Stimulated activated CD8-positive, alpha-beta memory T cell treated with anti-CD3 and anti-CD28 coated beads, Interleukin-7, amount 100 ng/mL, for 4 hours (primary cell): ENCODE data around the gene INPP4B.
A peak's percentile ranks its signal among the peaks of the same experiment; 100 is the strongest.

Source experiments
- DNase-seq, 2 donors: peaks; one replicate each; pipeline ENCODE4 v3.0.0-alpha.2; 2020; ENCODE audit warnings: low read depth in 2 of 2

Gene INPP4B

DNA sequence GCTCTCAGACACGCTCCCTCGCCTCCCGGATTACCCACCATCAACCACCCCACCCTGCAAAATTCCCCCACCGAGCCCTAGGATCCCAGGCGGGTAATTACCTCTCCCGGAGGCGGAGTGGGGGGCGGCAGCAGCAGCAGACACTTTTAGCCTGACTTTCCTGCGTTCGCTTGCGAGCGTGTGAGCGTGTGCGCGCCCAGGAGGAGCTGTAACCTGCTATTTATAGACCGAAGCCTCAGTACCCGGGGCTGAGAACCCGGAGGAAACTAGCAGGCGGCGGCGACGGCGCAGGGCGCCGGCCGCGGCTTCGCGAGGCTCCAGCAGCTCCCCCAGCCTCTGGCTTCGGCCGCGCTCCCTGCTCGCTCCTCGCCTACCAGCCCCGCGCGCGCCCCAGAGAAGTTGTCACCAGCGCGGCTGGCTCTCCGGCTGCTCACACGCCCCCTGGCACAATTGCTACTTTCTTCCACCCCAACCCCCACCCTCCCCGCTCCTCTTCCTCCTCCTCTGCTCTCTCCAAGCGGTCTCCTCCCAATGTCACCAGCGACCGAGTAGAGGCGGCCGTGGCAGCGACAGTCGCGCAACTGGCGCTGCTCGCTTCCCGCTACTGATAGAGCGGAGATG lies at the start of gene INPP4B:
Gene INPP4B, minus strand, starts transcription at position 194 of the 621 bp plus-strand sequence.
- peak in 1 of 2 donors; percentile 21 for DNase-seq

DNA sequence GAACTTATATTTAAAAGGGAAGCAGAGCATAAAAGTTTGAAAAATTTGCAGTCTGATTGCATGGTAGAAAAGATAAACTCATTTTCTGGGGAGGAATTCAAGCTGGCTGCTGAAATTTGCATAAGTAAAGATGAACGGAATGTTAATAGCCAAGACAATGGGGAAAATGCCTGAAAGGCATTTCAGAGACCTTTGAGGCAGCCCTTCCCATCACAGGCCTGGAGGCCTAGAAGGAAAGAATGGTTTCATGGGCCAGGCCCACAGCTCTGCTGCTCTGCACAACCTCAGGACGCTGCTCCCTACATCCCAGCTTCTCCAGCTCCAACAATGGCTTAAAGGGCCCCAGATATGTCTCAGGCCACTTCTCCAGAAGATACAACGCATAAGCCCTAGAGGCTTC lies 46.9 kb upstream of the INPP4B start:
- DNase-seq: no peak

DNA sequence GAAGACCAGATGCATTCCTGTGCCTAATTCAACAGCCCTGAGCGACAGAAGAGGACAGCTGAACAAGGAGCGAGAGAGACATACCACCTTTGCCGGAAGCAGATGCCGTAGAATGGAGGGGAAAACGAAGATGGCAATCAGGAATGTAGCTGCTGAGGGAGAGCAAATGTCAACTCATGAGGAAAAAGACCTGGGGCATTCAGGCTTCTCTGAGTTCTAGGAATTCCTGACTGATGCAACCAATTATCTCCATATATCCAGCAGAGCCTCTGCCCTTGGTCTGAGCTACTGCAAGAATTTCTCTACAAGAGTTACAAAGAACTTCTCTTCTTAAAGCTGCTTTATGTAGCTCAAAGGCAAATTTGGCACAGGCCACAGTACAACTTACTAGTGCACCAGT lies 40.5 kb upstream of the INPP4B start:
- no peak for DNase-seq

DNA sequence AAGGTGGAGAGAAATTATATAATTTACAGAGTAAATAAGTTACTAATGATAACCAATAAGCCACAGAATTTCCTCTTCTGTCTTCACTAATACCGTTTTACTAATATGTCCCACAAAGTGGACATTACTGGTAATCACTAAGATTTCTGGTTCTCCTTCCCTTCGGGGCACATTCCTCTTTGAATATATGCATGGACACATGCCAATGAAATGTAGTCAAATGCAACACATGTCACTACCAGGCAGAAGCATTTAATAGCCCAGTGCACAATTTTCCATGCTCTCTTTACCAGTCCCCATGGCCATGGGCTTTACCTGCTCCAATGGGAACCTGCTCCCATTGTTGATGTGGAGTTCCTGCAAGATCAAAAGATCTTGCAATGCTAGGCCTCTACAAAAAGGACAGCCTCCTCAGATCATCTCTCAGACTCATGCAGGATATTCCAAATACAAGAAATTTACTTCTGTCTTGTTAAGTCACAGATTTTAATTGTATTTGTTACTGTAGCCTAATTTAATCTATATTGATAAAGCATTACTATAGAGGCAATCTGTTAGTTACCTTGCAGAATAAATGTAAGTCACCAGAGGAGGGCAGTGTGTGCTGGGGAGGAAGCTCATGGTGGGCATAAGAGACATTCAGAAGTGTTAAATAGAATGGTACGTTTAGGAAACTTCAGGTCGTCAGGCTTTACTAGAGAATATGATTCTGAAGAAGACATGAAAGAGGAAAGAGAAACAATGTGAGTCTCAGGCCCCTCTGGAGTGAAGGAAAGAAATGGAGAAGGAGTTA lies 37.1 kb upstream of the INPP4B start:
- DNase-seq: no peak

DNA sequence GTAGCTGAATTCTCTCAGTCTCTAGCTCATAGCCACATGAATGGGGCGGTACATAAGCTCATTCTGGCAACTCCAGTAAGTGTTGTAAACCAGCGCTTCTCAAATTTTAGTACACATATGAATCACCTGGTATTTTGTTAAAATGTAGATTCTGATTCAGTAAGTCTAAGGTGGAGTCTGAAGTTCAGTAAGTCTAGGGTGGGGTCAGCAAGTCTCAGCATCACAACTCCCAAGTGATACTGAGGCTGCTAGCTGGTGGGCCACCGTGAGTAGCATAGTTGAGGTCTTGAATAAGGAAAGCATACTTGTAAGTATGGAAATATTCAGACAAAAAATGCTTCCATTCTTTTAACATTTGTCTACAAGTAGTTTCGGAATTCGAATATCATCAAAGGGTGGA lies 36.1 kb upstream of the INPP4B start:
- no peak for DNase-seq

DNA sequence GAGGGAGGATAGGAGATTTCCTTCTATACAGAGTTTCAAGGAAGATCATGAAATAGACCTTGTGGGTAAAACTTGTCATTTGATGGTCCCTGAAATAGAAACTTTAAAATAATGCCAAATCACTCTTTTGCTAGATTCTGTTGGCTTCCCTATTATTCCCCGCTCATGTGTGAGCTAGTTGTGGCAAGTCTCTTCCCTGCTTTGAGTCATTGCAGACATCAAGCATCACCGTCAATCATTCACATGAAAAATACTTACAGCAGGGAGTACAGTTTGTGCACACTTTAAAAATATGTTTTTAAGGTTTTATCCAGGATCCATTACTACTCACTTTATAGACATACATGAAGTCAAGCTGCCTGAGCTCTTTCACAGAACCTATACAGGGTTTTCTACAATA lies 35.2 kb upstream of the INPP4B start:
- DNase-seq: no peak

DNA sequence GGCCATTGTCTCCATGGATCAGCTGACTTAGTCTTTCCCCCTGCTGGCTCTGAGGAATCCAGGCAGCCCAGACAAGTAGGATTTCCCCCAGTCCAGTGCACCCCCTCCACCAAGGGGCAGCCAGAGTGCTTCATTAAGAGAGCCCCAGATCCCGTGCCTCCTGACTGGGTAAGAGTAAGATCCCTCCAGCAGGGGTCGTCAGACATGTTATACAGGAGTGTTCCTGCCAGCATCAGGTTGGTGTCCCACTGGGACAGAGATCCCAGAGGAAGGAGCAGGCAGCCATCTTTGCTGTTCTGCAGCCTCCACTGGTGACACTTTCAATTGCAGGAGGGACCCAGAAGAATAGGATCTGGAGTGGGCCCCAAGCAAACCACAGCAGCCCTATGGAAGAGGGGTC lies 29.0 kb upstream of the INPP4B start:
- no peak for DNase-seq

DNA sequence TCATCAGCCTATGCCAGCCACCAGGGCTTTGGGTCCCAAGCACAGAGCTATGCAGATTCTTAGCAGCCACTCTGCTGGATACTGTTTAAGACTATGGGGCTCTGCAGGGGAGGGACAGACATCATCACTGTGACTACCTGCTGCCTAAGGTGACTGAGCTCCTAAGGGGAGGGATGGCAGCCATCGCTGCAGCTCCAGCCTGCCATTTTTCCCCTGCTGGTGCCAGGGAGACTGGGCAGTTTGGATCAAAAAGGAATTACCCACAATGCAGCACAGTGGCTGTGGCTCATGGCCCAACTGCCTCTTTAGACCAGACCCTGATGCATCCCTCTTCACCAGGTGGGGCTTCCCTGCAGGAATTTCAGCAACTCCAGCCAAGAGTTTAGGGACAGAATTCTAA lies 28.6 kb upstream of the INPP4B start:
- no peak for DNase-seq

DNA sequence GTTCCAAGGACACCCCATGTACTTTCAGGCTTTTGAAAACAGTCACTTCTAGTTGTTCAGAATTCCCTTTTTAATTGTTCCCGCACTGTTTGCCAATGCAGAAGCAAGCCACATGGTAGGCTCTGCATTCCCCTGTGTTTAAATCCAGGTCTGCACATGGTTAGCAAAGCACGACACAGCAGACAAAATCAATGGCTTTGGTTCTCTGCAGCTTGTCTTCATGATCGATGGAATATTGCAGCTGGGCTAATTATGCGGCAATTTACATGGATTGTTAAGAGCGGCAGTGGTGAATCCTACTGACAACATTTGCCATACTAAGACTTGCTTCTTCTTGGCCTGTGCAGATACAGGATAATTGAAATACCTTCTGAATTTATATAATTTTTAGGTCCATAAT lies 20.6 kb upstream of the INPP4B start:
- no peak for DNase-seq

DNA sequence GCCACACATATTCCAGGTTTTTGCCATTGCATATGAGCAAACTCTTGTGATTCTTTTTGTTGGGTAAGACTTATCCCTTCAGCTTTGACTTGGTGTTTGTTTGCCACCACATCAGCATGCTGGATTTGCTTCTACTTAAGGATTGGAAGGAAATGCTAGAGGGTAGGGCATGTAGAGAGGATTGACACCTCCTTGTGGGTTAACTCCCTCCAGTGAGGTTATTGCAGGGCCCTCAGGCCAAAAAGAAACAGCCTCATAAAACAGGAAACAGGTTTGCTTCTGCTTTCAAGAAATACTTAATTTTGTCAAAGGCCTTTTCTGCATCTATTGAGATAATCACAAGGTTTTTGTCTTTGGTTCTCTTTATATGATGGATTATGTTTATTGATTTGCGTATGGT lies 15.2 kb upstream of the INPP4B start:
- DNase-seq: no peak

DNA sequence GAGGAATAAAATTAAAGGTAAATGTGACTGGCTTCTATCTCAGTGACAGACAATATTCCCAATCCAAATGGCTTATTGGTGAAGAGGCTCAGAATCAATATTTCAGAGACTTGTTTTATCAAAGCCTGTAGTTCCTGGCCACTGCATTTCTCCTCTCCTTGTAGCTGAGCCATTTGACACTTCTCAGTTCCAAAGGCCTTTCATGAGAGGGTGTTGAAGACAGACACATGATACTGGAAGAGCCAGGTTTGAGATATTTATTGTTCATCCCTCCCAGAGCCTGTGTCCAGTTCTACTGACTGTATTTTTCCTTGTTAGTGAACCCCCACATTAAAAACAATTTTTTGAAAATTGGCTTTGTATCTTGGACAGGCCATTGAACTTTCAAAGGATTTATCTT lies 12.9 kb upstream of the INPP4B start:
- DNase-seq: no peak

DNA sequence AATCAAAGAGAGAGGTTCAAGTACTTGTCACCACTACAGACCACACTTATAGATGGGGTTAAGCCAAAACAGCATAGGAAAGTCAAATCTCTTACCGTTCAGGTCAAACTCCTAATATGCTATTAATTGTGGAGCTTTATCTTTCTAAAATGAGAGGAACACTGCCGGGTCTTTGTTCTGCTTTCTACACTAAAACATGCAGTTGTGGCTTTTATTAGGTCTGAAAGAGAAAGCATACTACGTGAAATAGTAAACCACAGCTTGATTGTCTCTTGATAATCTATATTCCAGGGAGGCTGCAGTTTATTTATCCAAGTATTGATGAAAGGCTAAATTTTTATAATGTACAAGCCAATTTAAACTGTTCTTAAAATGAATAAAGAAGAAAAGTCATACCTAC lies 12.3 kb upstream of the INPP4B start:
- DNase-seq: no peak

DNA sequence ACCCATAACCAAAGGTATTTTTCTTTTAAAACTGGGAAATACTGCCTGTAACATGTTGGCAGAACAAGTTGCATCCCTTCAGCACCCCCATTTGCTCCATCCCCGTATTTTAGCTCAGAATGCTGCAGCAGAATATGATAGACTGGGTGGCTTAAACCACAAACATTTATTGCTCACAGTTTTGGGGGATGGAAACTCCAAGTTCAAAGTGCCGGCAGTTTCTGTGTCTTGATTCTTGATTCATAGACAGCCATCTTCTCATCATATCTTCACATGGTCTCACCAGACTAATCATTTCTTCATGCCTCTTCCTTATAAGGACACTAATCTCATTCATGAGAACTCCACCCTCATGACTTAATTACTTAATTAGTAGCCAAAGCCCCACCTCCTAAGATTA lies 10.5 kb upstream of the INPP4B start:
- no peak for DNase-seq

DNA sequence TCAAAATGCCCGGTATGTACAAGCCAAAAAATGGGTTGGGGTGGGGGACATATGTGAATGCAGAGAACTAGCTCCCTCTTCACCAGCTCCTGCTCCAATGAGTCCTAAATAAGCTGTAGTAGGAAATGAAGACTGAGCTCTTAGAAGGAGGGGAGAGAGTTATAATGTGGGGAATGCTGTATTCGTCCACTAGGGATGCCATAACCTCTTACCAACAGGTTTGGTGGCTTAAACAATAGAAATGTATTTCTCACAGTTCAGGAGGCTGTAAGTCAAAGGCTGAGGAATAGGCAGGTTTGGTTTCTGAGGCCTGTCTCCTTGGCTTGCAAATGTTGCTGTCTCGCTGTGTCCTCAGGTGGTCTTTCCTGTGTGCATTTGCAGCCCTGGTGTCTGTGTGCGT lies 4.4 kb upstream of the INPP4B start:
- no peak for DNase-seq

DNA sequence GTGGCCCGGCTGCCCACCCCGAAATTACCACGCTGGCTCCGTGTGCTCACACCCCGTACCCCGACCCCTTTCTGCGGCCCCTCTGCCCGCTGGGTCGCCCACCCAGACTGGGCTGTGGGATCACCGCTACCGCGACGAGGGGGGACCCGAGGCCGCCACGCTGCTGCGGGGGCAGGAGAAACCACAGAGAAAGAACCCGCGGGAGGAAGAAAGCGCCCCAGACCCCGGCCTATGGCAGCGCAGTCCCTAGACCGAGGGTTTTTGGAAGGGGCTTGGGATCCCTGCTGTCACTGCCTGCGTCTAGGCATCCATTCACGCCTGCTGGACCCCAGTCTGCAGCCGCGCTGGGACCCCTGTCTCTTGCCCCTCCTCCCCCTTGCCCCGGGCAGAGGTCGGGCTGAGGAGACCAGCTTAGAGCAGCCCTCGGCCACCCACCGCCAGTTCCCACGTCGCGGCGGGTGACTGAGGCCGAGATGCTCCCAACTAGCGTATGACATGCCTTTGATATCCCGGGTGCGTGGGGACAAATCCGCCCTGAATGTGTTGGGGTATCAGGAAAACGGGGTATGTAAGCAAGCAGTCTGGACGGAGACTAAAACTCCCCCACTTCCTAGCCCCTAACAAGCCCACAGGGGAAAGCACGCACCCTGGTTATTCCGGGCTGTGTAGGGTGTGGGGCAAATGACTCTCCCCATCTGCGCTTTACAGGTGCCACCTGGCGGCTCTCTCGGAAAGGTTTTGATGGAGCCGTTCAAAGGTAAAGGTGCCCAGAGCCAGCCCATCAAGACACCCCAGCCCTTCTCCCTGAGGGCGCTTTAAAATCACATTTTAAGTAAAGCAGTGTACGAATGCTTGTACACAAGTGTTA lies 862 bp upstream of the INPP4B start:
- DNase-seq: peak; percentile 45 to 54

DNA sequence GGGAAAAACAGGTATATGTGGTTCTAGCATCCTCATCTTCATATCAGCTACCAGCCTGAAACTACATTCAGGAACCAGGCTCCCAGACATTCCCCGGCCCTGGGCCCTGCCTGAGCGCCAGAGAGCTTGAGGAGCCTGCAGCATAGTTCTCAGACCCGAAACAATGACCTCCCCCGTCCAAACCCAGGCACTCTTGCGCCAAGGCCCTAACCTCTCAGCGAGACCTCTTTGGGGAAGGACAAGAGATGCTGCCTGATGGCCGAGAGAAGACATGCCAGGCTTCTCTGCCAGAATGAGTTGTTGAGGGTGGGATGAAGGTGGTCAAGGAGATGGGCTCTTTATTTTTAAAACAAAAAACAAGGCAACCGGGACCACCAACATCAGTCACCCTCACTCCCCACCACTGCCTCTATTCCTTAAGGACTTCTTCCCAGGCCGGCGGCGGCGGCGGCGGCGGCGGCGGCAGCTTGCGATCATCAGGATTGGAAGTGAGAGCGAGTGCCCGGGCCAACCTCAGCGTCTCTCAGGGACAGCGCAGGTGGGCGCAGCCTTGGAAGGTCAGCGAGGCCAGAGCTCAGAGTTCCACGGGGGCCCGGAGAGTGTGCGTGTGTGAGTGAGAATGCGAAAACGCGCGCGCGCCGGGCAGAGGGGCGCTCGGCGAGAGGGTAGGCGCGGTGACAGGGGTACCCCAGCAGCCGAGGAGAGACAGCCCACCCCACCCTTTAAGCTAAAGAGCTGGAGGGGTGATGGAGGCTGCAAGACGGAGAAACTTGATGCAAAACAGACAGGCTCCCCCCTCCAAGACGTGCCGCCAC lies 601 bp downstream of the INPP4B start:
- no peak for DNase-seq

DNA sequence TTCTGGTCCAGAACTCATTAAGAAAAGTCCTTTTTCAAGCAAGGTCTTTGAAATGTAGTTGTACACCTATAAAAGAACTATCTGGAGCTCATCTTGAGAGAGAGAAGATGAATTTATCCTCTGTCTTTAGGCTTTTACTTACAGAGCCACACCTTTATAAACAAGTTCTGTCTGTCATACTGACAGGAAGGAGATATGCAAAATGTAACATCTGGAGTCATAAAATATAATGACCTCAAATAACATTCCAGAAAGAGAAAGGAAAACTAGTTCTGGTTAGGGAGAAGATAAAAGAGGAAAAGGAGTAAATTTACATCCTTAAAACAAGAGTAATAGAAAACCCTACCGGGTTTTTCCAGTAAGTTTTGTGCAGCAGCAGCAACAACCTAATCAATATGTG lies 1.3 kb downstream of the INPP4B start:
- no peak for DNase-seq

DNA sequence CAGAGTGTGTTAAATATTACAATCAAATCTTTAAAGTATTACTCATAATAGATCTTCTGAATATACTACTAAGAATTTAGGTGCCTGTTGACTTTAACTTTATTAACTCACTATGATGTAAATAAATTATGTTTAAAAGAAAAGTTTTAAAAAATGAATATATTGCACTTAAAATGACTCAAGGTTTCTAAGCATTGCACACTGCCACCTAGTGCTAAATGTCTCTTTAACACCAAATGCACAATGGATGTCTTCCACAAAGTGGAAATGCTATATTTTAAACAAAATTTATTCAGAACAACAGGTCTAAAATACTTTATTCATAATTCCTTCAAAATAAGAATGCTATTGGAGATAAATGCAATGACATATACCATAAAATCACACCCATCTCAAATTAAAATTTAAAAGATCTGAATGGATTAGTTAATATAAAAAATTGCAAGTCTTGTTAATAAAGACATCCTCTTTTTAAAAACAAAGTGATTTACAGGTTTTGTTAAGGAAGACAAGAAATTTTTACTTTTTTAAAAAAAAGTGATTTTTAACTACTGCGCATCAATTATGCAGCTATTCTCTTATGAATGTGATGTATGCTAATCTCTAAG lies 5.5 kb downstream of the INPP4B start:
- DNase-seq: no peak

DNA sequence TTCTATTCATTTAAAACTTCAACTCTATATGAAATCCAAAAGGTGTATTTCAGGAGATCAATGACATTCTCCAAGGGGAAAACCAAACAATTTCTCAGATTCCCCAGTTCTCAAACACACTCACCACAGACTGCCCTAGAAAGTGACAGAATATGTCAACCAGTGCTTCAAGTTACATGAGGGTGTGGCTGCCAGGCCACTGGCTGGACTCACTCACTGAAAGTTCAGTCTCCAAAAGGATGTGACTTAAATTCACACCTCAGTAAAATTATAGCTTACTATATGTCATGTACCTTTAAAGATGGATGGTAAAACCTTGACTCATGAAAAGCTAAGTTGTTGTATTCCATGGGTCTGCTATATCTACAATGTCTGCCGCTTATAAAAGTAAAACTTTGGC lies 7.3 kb downstream of the INPP4B start:
- DNase-seq: no peak

DNA sequence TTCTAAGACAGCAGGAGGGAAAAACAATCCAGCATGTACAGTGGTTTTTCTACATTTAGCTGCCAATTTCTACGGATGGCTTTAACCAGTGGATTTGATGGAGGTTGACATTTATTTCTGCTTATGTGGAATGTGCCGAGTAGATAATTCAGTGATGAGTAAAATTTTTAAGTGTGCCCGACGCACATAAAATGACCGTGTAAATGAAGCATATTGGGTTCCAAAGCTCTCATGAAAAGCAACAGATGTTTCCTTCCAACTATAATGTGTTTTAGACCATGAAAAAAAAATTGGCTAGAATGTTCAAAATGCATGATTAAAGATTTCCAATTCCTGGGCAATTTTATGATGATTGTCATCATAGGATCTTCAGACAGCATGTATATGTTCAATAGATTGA lies 14.1 kb downstream of the INPP4B start:
- DNase-seq: no peak

DNA sequence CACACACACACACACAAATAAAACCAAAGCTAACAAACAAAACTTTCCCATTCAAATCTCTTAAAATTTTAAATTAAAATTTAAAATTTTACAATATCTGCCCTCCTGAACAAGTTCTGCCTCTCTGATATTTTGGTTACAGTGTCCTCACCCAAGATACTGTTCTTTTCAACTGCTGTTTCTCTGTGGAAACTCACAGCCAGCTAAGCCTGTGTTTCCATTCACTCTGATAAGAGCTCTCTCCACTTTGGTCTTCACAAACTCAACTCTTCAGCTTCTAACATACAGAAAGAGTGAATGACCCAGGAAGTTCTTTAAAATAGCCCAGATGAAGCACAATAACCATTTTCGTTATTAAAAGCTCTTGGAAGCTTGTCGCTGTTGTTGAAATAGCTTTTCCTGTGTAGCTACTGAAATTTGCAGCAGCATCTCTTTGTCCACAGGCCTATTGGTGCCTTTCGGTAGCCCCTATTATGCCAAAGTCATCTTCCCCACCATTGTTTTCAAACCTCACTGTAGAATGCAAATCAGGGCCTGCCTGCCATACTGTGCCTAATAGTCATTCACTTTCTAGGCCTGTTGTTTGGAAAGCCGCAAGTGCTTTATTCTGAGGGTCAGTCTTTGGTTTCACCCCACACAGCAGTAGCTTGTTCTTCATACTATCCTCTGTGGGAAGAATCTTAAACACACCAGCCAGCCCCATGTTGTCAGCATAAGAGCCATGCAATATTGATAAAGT lies 19.4 kb downstream of the INPP4B start:
- no peak for DNase-seq
